Thyroid gland (tissue), 4 donors: Measurements from ENCODE around the gene UBE2Q1. TPM values are rescaled to one million over a fixed set of nuclear protein-coding genes. Genes with fewer than 3 reads are reported as not detected.

Experiments used
- DNase-seq, 2 donors: peaks; one replicate each; pipeline ENCODE4 v3.0.0-alpha.2; 2019
- H3K27ac ChIP-seq, 3 donors: fragments of 200-600 bp; sonication (generic); 1 replicate in 2 of 3; 2 replicates in 1 of 3; pipeline ENCODE4 v1.5.1; 2016 to 2019; ENCODE audit warnings: mild to moderate bottlenecking in 1 of 3, moderate library complexity in 1 of 3
- H3K27me3 ChIP-seq: fragments of 200-600 bp; sonication (generic); one replicate; pipeline ENCODE4 v1.5.1; 2019
- H3K36me3 ChIP-seq, 2 donors: fragments of 200-600 bp; sonication (generic); one replicate each; pipeline ENCODE4 v1.5.1; 2016 to 2019
- H3K4me1 ChIP-seq, 2 donors: fragments of 200-600 bp; sonication (generic); one replicate each; pipeline ENCODE4 v1.5.1; 2017 to 2019
- H3K4me3 ChIP-seq, 3 donors: fragments of 200-600 bp; sonication (generic); replicated peaks in 1 of 3; 1 replicate in 2 of 3; 2 replicates in 1 of 3; pipeline ENCODE4 v1.5.1; 2016; ENCODE audit warnings: mild to moderate bottlenecking in 1 of 3
- H3K9me3 ChIP-seq: fragments of 200-600 bp; sonication (generic); one replicate; pipeline ENCODE4 v1.5.1; 2017
- CTCF ChIP-seq, 6 experiments: fragments of 200-600 bp in 3 of 6; fragments of 450-650 bp in 3 of 6; sonication (generic) in 3 of 6; IDR thresholded peaks; one replicate each; pipeline ENCODE4 v1.5.1; 2016 to 2019; ENCODE audit warnings: antibody characterized with exemption in 6 of 6, mild to moderate bottlenecking in 2 of 6, inconsistent platforms in 1 of 6, moderate library complexity in 1 of 6
- POLR2A ChIP-seq, 2 donors: fragments of 450-650 bp; IDR thresholded peaks; one replicate each; pipeline ENCODE4 v1.6.1; 2017; ENCODE audit warnings: antibody characterized with exemption in 2 of 2, mild to moderate bottlenecking in 2 of 2, moderate library complexity in 1 of 2
- WGBS, 2 donors: methylation state at CpG; one replicate each; pipeline ENCODE4 v1.1.5; 2017; 5-methylcytosine and 5-hydroxymethylcytosine counted together
- intact Hi-C: fragments of 100-400 bp; cut with DNase I; formaldehyde crosslinking; loops from one replicate; pipeline ENCODE4 v1.15.1; 2023
- total RNA-seq, 4 donors: library from RNA; depleted of rRNA; stranded (reverse); fragments of >200 nt; gene quantifications; one replicate each; pipeline ENCODE4 v1.2.3, GENCODE V29; 2016

The UBE2Q1 gene
- total RNA-seq, 4 donors from 2014 or later = 24.5 to 61.3 (median 28.7) TPM

GRCh38 chr1:154519591-154519991 is 38.9 kb downstream of the UBE2Q1 start:
- Histone ChIP-seq H3K4me1 (peaks cover 18 to 29% of the 10 kb centered on the region in 2 donors), H3K27ac (no peak overlapping the region), H3K4me3 (no peak overlapping the region), H3K27me3 (no peaks in the 10 kb centered on the region), H3K36me3 (no peaks in the 10 kb centered on the region), H3K9me3 (no peaks in the 10 kb centered on the region)
- no peak for DNase-seq
- TF ChIP-seq CTCF (IDR thresholded peaks at IDR 0.05) = no peak
- TF ChIP-seq POLR2A (IDR thresholded peaks at IDR 0.05) = no peak
- 77 to 83% methylated on average over 9 of the region's 9 CpGs for WGBS, 2 donors
- intact Hi-C loops = no loop called here

- no peak overlapping the region for H3K27ac ChIP-seq
- H3K27me3 ChIP-seq = no peaks in the 10 kb centered on the region
- no peaks in the 10 kb centered on the region for H3K36me3 ChIP-seq
- intact Hi-C loops = no loop called here
- TF ChIP-seq POLR2A (IDR thresholded peaks at IDR 0.05) = no peak
- no peak for TF ChIP-seq CTCF (IDR thresholded peaks at IDR 0.05)
- no peaks in the 10 kb centered on the region for H3K9me3 ChIP-seq
- H3K4me1 ChIP-seq = peaks cover 18 to 29% of the 10 kb centered on the region in 2 donors
- no peak overlapping the region for H3K4me3 ChIP-seq
- 96 to 98% methylated on average over 11 of the region's 11 CpGs for WGBS, 2 donors
- no peak for DNase-seq
Measured at GRCh38 chr1:154517661-154518060, 40.8 kb downstream of the UBE2Q1 start.

GRCh38 chr1:154514066-154514553 is 44.4 kb downstream of the UBE2Q1 start:
- Histone ChIP-seq H3K27ac (no peak overlapping the region), H3K4me3 (no peak overlapping the region), H3K27me3 (no peaks in the 10 kb centered on the region), H3K9me3 (no peaks in the 10 kb centered on the region), H3K36me3 (no peaks in the 10 kb centered on the region), H3K4me1 (no peaks in the 10 kb centered on the region)
- TF ChIP-seq POLR2A (IDR thresholded peaks at IDR 0.05) (no peak), CTCF (IDR thresholded peaks at IDR 0.05) (no peak)
- 91 to 92% methylated on average over 7 of the region's 7 CpGs for WGBS, 2 donors
- intact Hi-C loops = no loop called here
- no peak for DNase-seq

GRCh38 chr1:154512760-154513159 is 45.7 kb downstream of the UBE2Q1 start:
- intact Hi-C loops = no loop called here
- Histone ChIP-seq H3K4me3 (no peak overlapping the region), H3K27me3 (no peaks in the 10 kb centered on the region), H3K4me1 (no peaks in the 10 kb centered on the region), H3K27ac (no peak overlapping the region), H3K36me3 (no peaks in the 10 kb centered on the region), H3K9me3 (no peaks in the 10 kb centered on the region)
- no peak for TF ChIP-seq CTCF (IDR thresholded peaks at IDR 0.05)
- no peak for TF ChIP-seq POLR2A (IDR thresholded peaks at IDR 0.05)
- WGBS, 2 donors = 90 to 92% methylated on average over 3 of the region's 3 CpGs
- DNase-seq = no peak

GRCh38 chr1:154503898-154504297 is 54.6 kb downstream of the UBE2Q1 start:
- H3K4me1 ChIP-seq = peaks cover 10 to 19% of the 10 kb centered on the region in 2 donors
- no peak overlapping the region for H3K4me3 ChIP-seq
- intact Hi-C loops = no loop called here
- TF ChIP-seq POLR2A (IDR thresholded peaks at IDR 0.05) = no peak
- no peak for TF ChIP-seq CTCF (IDR thresholded peaks at IDR 0.05)
- H3K9me3 ChIP-seq = no peaks in the 10 kb centered on the region
- no peak overlapping the region for H3K27ac ChIP-seq
- WGBS, 2 donors = 83 to 86% methylated on average over 5 of the region's 5 CpGs
- H3K36me3 ChIP-seq = no peaks in the 10 kb centered on the region
- no peaks in the 10 kb centered on the region for H3K27me3 ChIP-seq
- no peak for DNase-seq
